Measurements from ENCODE around the gene FUT8.

- TF ChIP-seq REST (IDR thresholded peaks at IDR 0.05; ENCODE audit: low read depth) (no peak), POLR2A (IDR thresholded peaks at IDR 0.05; ENCODE audit: borderline replicate concordance, extremely low read depth, insufficient read depth, insufficient read length) (no peak), CTCF (IDR thresholded peaks at IDR 0.05 in 2 of 3, conservative IDR thresholded peaks at IDR 0.05 in 1 of 3; ENCODE audit: borderline replicate concordance in 1 of 3, insufficient read depth in 1 of 3, low read depth in 2 of 3, low read length in 2 of 3) (no peak), ZFX (IDR thresholded peaks at IDR 0.05) (no peak), SP1 (IDR thresholded peaks at IDR 0.05; ENCODE audit: low read depth) (no peak), YY1 (IDR thresholded peaks at IDR 0.05; ENCODE audit: extremely low read depth, insufficient replicate concordance, low read depth, low read length) (no peak), ATF3 (IDR thresholded peaks at IDR 0.05) (no peak), ZNF274 (IDR thresholded peaks at IDR 0.05; ENCODE audit: low read depth, low read length) (no peak), POLR2AphosphoS5 (IDR thresholded peaks at IDR 0.05; ENCODE audit: low read depth, low read length) (no peak), CEBPB (IDR thresholded peaks at IDR 0.05; ENCODE audit: low read depth) (no peak)
Observed at GRCh38 chr14:65689070-65689469, 276.5 kb downstream of the FUT8 start.

All from HCT116 (cell line).